ENCODE results near the gene CX3CL1. TPM values are rescaled to one million over a fixed set of nuclear protein-coding genes. Genes with fewer than 3 reads are reported as not detected.

Gene CX3CL1
- total and polyA plus RNA-seq, 10 of the 15 experiments (the other 5 are each of a cell fraction or from before 2014, with no cell fraction given), result 0.03 to 1.2 (median 0.46) TPM

DNA sequence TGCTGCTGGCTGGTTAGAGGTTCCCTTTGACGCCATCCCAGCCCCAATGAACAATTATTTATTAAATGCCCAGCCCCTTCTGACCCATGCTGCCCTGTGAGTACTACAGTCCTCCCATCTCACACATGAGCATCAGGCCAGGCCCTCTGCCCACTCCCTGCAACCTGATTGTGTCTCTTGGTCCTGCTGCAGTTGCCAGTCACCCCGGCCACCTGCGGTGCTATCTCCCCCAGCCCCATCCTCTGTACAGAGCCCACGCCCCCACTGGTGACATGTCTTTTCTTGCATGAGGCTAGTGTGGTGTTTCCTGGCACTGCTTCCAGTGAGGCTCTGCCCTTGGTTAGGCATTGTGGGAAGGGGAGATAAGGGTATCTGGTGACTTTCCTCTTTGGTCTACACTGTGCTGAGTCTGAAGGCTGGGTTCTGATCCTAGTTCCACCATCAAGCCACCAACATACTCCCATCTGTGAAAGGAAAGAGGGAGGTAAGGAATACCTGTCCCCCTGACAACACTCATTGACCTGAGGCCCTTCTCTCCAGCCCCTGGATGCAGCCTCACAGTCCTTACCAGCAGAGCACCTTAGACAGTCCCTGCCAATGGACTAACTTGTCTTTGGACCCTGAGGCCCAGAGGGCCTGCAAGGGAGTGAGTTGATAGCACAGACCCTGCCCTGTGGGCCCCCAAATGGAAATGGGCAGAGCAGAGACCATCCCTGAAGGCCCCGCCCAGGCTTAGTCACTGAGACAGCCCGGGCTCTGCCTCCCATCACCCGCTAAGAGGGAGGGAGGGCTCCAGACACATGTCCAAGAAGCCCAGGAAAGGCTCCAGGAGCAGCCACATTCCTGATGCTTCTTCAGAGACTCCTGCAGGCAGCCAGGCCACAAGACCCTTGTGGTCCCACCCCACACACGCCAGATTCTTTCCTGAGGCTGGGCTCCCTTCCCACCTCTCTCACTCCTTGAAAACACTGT lies 11.3 kb downstream of the CX3CL1 start:
- ChIA-PET POLR2A (no interaction called here), CTCF (interaction anchor here (0.6 kb wide), 1 partner anchor 34 kb away, joined by 3 read pairs; no protein-coding TSS in a partner anchor), SMC1A (ENCODE audit: uncharacterized antibody, unreplicated experiment) (no interaction called here), RAD21 (ENCODE audit: unreplicated experiment) (interaction anchor here (0.9 to 1.1 kb wide), 2 partner anchors 28 to 83 kb away, joined by 3 to 4 read pairs; no protein-coding TSS in a partner anchor)
- Histone ChIP-seq H3K27ac (ENCODE audit: control insufficient read depth, insufficient read depth) (no peak overlapping the region), H3K9ac (ENCODE audit: control insufficient read depth, insufficient read depth, low read length) (no peak overlapping the region), H3K4me1 (ENCODE audit: control insufficient read depth, insufficient read depth, low read length) (peaks cover 61% of the 10 kb centered on the region), H2AFZ (ENCODE audit: control insufficient read depth, low read depth, low read length) (no peak overlapping the region), H3K9me3 (replicated peaks; ENCODE audit: control insufficient read depth, insufficient read depth, low read length) (no peaks in the 10 kb centered on the region), H3K4me2 (ENCODE audit: control insufficient read depth, insufficient read depth) (no peak overlapping the region), H4K20me1 (ENCODE audit: control insufficient read depth, insufficient read depth) (no peaks in the 10 kb centered on the region), H3K27me3 (replicated peaks in 1 of 2; ENCODE audit: control insufficient read depth in 2 of 2, insufficient read depth in 2 of 2, low read length in 1 of 2) (no peaks in the 10 kb centered on the region), H3K36me3 (ENCODE audit: control insufficient read depth in 2 of 2, insufficient read depth in 2 of 2, low read length in 1 of 2) (no peaks in the 10 kb centered on the region), H3K79me2 (ENCODE audit: control insufficient read depth, insufficient read depth, low read length) (no peaks in the 10 kb centered on the region), H3K4me3 (no peak overlapping the region)
- WGBS (ENCODE audit: insufficient coverage, insufficient replicate concordance, low lambda C conversion rate, missing lambda C conversion rate), result 63% methylated on average over 8 of the region's 8 CpGs
- TSS peak; percentile 55 for BruUV-seq (replicated peaks)
- intact Hi-C loops (cut with micrococcal nuclease; ENCODE audit: unreplicated experiment), result no loop called here
- in situ Hi-C loops (cut with MboI), result no loop called here
- DNase-seq (ENCODE audit: low read depth, low spot score), result no peak
- TF ChIP-seq NFYB (IDR thresholded peaks at IDR 0.05; ENCODE audit: insufficient read depth, low read depth, low read length) (no peak), POLR2AphosphoS5 (IDR thresholded peaks at IDR 0.05; ENCODE audit: low read length) (no peak), WRNIP1 (IDR thresholded peaks at IDR 0.05; ENCODE audit: borderline replicate concordance, low read depth, low read length) (no peak), ZZZ3 (IDR thresholded peaks at IDR 0.05; ENCODE audit: control insufficient read depth, insufficient read length, low read depth) (no peak), SMAD1 (IDR thresholded peaks at IDR 0.05; ENCODE audit: low read depth, partially characterized antibody) (no peak), YY1 (IDR thresholded peaks at IDR 0.05; ENCODE audit: low read depth, low read length) (no peak), ATF7 (IDR thresholded peaks at IDR 0.05; ENCODE audit: low read depth) (no peak), STAT3 (IDR thresholded peaks at IDR 0.05; ENCODE audit: low read depth, low read length) (no peak), HDAC6 (IDR thresholded peaks at IDR 0.05; ENCODE audit: unreplicated experiment) (no peak), KLF5 (IDR thresholded peaks at IDR 0.05; ENCODE audit: partially characterized antibody) (no peak), SMC3 (IDR thresholded peaks at IDR 0.05; ENCODE audit: borderline replicate concordance, low read length) (no peak), ESRRA (IDR thresholded peaks at IDR 0.05; ENCODE audit: low read length) (no peak), NBN (IDR thresholded peaks at IDR 0.05) (no peak), SMAD5 (IDR thresholded peaks at IDR 0.05; ENCODE audit: low read depth) (no peak), BCL11A (IDR thresholded peaks at IDR 0.05; ENCODE audit: low read depth, low read length) (no peak)
- TF ChIP-seq, protein P1, sequence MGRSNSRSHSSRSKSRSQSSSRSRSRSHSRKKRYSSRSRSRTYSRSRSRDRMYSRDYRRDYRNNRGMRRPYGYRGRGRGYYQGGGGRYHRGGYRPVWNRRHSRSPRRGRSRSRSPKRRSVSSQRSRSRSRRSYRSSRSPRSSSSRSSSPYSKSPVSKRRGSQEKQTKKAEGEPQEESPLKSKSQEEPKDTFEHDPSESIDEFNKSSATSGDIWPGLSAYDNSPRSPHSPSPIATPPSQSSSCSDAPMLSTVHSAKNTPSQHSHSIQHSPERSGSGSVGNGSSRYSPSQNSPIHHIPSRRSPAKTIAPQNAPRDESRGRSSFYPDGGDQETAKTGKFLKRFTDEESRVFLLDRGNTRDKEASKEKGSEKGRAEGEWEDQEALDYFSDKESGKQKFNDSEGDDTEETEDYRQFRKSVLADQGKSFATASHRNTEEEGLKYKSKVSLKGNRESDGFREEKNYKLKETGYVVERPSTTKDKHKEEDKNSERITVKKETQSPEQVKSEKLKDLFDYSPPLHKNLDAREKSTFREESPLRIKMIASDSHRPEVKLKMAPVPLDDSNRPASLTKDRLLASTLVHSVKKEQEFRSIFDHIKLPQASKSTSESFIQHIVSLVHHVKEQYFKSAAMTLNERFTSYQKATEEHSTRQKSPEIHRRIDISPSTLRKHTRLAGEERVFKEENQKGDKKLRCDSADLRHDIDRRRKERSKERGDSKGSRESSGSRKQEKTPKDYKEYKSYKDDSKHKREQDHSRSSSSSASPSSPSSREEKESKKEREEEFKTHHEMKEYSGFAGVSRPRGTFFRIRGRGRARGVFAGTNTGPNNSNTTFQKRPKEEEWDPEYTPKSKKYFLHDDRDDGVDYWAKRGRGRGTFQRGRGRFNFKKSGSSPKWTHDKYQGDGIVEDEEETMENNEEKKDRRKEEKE (IDR thresholded peaks at IDR 0.05), result no peak
- no peak for ATAC-seq
- no peak for FAIRE-seq
